ENCODE data around the gene BEX3.

Gene BEX3

GRCh38 chrX:103362474-103362873, 13.9 kb upstream of the BEX3 start:
- TF ChIP-seq FOXP2 (optimal IDR thresholded peaks at IDR 0.05; ENCODE audit: borderline replicate concordance, extremely low read depth, extremely low read length, insufficient read depth): no peak
- no peak for TF ChIP-seq REST (IDR thresholded peaks at IDR 0.05; ENCODE audit: insufficient read depth in 1 of 2, low read depth in 2 of 2, low read length in 2 of 2)
- TF ChIP-seq TAF1 (IDR thresholded peaks at IDR 0.05; ENCODE audit: borderline replicate concordance, insufficient read depth, low read length): no peak
- no peak for TF ChIP-seq SIN3A (IDR thresholded peaks at IDR 0.05; ENCODE audit: borderline replicate concordance, insufficient read depth, low read length)
- TF ChIP-seq POLR2AphosphoS5 (IDR thresholded peaks at IDR 0.05; ENCODE audit: low read depth, low read length): no peak

GRCh38 chrX:103363046-103363445, 13.3 kb upstream of the BEX3 start:
- TF ChIP-seq REST (IDR thresholded peaks at IDR 0.05; ENCODE audit: insufficient read depth in 1 of 2, low read depth in 2 of 2, low read length in 2 of 2) (no peak), POLR2AphosphoS5 (IDR thresholded peaks at IDR 0.05; ENCODE audit: low read depth, low read length) (no peak), FOXP2 (optimal IDR thresholded peaks at IDR 0.05; ENCODE audit: borderline replicate concordance, extremely low read depth, extremely low read length, insufficient read depth) (no peak), SIN3A (IDR thresholded peaks at IDR 0.05; ENCODE audit: borderline replicate concordance, insufficient read depth, low read length) (no peak), TAF1 (IDR thresholded peaks at IDR 0.05; ENCODE audit: borderline replicate concordance, insufficient read depth, low read length) (no peak)

- TF ChIP-seq FOXP2 (optimal IDR thresholded peaks at IDR 0.05; ENCODE audit: borderline replicate concordance, extremely low read depth, extremely low read length, insufficient read depth) (no peak), TAF1 (IDR thresholded peaks at IDR 0.05; ENCODE audit: borderline replicate concordance, insufficient read depth, low read length) (no peak), POLR2AphosphoS5 (IDR thresholded peaks at IDR 0.05; ENCODE audit: low read depth, low read length) (no peak), SIN3A (IDR thresholded peaks at IDR 0.05; ENCODE audit: borderline replicate concordance, insufficient read depth, low read length) (no peak), REST (IDR thresholded peaks at IDR 0.05; ENCODE audit: insufficient read depth in 1 of 2, low read depth in 2 of 2, low read length in 2 of 2) (no peak)
Measured at GRCh38 chrX:103367502-103367901, 8.8 kb upstream of the BEX3 start.

- TF ChIP-seq TAF1 (IDR thresholded peaks at IDR 0.05; ENCODE audit: borderline replicate concordance, insufficient read depth, low read length): no peak
- no peak for TF ChIP-seq FOXP2 (optimal IDR thresholded peaks at IDR 0.05; ENCODE audit: borderline replicate concordance, extremely low read depth, extremely low read length, insufficient read depth)
- TF ChIP-seq SIN3A (IDR thresholded peaks at IDR 0.05; ENCODE audit: borderline replicate concordance, insufficient read depth, low read length): no peak
- no peak for TF ChIP-seq POLR2AphosphoS5 (IDR thresholded peaks at IDR 0.05; ENCODE audit: low read depth, low read length)
- no peak for TF ChIP-seq REST (IDR thresholded peaks at IDR 0.05; ENCODE audit: insufficient read depth in 1 of 2, low read depth in 2 of 2, low read length in 2 of 2)
Measured at GRCh38 chrX:103369479-103369878, 6.9 kb upstream of the BEX3 start.

- TF ChIP-seq FOXP2 (optimal IDR thresholded peaks at IDR 0.05; ENCODE audit: borderline replicate concordance, extremely low read depth, extremely low read length, insufficient read depth) (no peak), POLR2AphosphoS5 (IDR thresholded peaks at IDR 0.05; ENCODE audit: low read depth, low read length) (no peak), REST (IDR thresholded peaks at IDR 0.05; ENCODE audit: insufficient read depth in 1 of 2, low read depth in 2 of 2, low read length in 2 of 2) (no peak), SIN3A (IDR thresholded peaks at IDR 0.05; ENCODE audit: borderline replicate concordance, insufficient read depth, low read length) (no peak), TAF1 (IDR thresholded peaks at IDR 0.05; ENCODE audit: borderline replicate concordance, insufficient read depth, low read length) (no peak)
Measured at GRCh38 chrX:103372886-103373285, 3.5 kb upstream of the BEX3 start.
